ENCODE data around the gene ATP12A. TPM values are rescaled to one million over a fixed set of nuclear protein-coding genes. Genes with fewer than 3 reads are reported as not detected.

The ATP12A gene
- total and polyA plus RNA-seq, 2 experiments from 2014 or later, result 0.07 to 0.31 TPM

DNA sequence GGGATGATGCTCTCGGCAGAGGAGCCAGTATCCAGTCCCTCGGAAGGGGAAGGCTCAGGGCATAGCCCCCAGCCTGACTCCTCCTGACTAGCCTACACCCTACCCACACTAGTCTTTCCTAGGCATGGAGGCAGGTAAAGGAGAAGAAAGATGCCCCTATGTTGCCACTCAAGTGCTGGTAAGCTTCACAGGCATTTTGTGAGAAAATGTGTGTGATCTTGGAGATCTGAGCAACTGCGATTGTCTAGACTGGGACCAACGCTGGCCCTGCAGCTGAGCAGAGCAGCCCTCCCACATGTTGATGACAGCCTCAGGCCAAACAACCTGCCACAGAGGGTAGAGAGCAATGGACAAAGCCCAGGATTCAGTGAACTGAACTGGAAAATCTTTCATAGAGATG is 11.7 kb upstream of the ATP12A start:
- H3K4me3 ChIP-seq, result no peak overlapping the region
- no peak for DNase-seq (ENCODE audit: low spot score)
- 83% methylated on average over 4 of the region's 4 CpGs for WGBS (ENCODE audit: low lambda C conversion rate, missing lambda C conversion rate)
- no peak overlapping the region for H3K27ac ChIP-seq
- no peaks in the 10 kb centered on the region for H3K9me2 ChIP-seq (replicated peaks; ENCODE audit: insufficient read depth)
- no peak overlapping the region for H3K4me2 ChIP-seq
- no peak for TF ChIP-seq EZH2phosphoT487 (IDR thresholded peaks at IDR 0.05; ENCODE audit: low read depth, severe bottlenecking, unreplicated experiment)
- no peak for TF ChIP-seq CTCF (IDR thresholded peaks at IDR 0.05; ENCODE audit: poor library complexity)
- no peak for TF ChIP-seq EZH2 (IDR thresholded peaks at IDR 0.05; ENCODE audit: borderline replicate concordance)
- no peak overlapping the region for H2AFZ ChIP-seq
- no peaks in the 10 kb centered on the region for H3K27me3 ChIP-seq
- peaks cover 18% of the 10 kb centered on the region for H3K4me1 ChIP-seq (ENCODE audit: insufficient read depth)
- no peaks in the 10 kb centered on the region for H3K9me3 ChIP-seq (ENCODE audit: low read depth)
- H3K36me3 ChIP-seq (replicated peaks; ENCODE audit: insufficient read depth, low read depth), result no peaks in the 10 kb centered on the region
- no peaks in the 10 kb centered on the region for H4K20me1 ChIP-seq (ENCODE audit: insufficient read depth, poor library complexity, severe bottlenecking)
- H3K79me2 ChIP-seq, result no peaks in the 10 kb centered on the region

DNA sequence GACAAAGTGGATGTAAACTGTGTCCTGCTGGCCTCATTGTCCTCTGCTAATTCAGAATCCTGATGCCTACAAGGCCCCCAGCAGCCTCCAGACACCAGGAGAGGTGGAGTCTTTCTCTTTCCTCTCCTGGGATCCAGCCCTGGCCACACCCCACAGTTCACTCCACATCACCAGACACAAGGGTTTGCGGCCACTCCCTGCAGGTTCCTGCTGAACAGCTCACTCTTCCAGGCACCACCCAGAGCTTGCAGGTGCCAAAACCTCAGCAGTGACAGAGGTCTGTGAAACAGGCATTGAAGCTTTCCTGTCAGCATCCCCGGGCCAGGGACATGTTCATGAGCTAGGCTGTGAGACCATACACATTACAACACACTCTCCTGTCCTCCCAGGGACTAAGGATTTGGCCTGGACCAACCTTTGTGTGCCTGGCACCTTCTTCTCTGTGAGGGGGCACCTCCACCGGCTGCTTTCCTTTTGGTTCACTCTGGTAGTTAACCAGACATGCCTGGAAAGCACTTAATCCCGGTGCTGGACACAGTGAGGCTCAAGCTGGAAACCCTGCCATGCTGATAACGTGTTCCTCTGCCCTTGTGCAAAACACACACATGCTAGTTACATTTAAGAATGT is 11.1 kb upstream of the ATP12A start:
- H2AFZ ChIP-seq, result no peak overlapping the region
- no peaks in the 10 kb centered on the region for H4K20me1 ChIP-seq (ENCODE audit: insufficient read depth, poor library complexity, severe bottlenecking)
- no peak for TF ChIP-seq CTCF (IDR thresholded peaks at IDR 0.05; ENCODE audit: poor library complexity)
- TF ChIP-seq EZH2 (IDR thresholded peaks at IDR 0.05; ENCODE audit: borderline replicate concordance), result no peak
- TF ChIP-seq EZH2phosphoT487 (IDR thresholded peaks at IDR 0.05; ENCODE audit: low read depth, severe bottlenecking, unreplicated experiment), result no peak
- WGBS (ENCODE audit: low lambda C conversion rate, missing lambda C conversion rate), result 83% methylated on average over 5 of the region's 5 CpGs
- no peaks in the 10 kb centered on the region for H3K27me3 ChIP-seq
- DNase-seq (ENCODE audit: low spot score), result no peak
- no peaks in the 10 kb centered on the region for H3K79me2 ChIP-seq
- no peaks in the 10 kb centered on the region for H3K9me2 ChIP-seq (replicated peaks; ENCODE audit: insufficient read depth)
- no peak overlapping the region for H3K4me3 ChIP-seq
- no peak overlapping the region for H3K27ac ChIP-seq
- H3K4me1 ChIP-seq (ENCODE audit: insufficient read depth), result peaks cover 18% of the 10 kb centered on the region
- no peak overlapping the region for H3K4me2 ChIP-seq
- no peaks in the 10 kb centered on the region for H3K9me3 ChIP-seq (ENCODE audit: low read depth)
- no peaks in the 10 kb centered on the region for H3K36me3 ChIP-seq (replicated peaks; ENCODE audit: insufficient read depth, low read depth)

- no peak for DNase-seq (ENCODE audit: low spot score)
- H2AFZ ChIP-seq, result no peak overlapping the region
- no peak overlapping the region for H3K4me2 ChIP-seq
- no peaks in the 10 kb centered on the region for H3K27me3 ChIP-seq
- no peak overlapping the region for H3K27ac ChIP-seq
- no peaks in the 10 kb centered on the region for H4K20me1 ChIP-seq (ENCODE audit: insufficient read depth, poor library complexity, severe bottlenecking)
- TF ChIP-seq EZH2phosphoT487 (IDR thresholded peaks at IDR 0.05; ENCODE audit: low read depth, severe bottlenecking, unreplicated experiment) (no peak), CTCF (IDR thresholded peaks at IDR 0.05; ENCODE audit: poor library complexity) (no peak), EZH2 (IDR thresholded peaks at IDR 0.05; ENCODE audit: borderline replicate concordance) (no peak)
- H3K9me2 ChIP-seq (replicated peaks; ENCODE audit: insufficient read depth), result no peaks in the 10 kb centered on the region
- H3K4me1 ChIP-seq (ENCODE audit: insufficient read depth), result peaks cover 18% of the 10 kb centered on the region
- no peaks in the 10 kb centered on the region for H3K9me3 ChIP-seq (ENCODE audit: low read depth)
- H3K4me3 ChIP-seq, result no peak overlapping the region
- H3K79me2 ChIP-seq, result no peaks in the 10 kb centered on the region
- H3K36me3 ChIP-seq (replicated peaks; ENCODE audit: insufficient read depth, low read depth), result no peaks in the 10 kb centered on the region
- WGBS (ENCODE audit: low lambda C conversion rate, missing lambda C conversion rate), result 50% methylated on average over 7 of the region's 7 CpGs
Measured at GRCh38 chr13:24670174-24670573, 10.0 kb upstream of the ATP12A start.

All from hepatocyte (in vitro differentiated cells).